Measurements from ENCODE around the gene DLG5.
A peak's percentile ranks its signal among the peaks of the same experiment; 100 is the strongest.

The DLG5 gene

GRCh38 chr10:77893386-77893785 is 33.2 kb downstream of the DLG5 start:
- no peak for TF ChIP-seq CTCF (IDR thresholded peaks at IDR 0.05; ENCODE audit: insufficient read depth, low read depth, low read length, missing control alignments)
- no peak for DNase-seq (ENCODE audit: low read depth)
- no peak overlapping the region for H3K4me3 ChIP-seq (ENCODE audit: low read length)

DNA sequence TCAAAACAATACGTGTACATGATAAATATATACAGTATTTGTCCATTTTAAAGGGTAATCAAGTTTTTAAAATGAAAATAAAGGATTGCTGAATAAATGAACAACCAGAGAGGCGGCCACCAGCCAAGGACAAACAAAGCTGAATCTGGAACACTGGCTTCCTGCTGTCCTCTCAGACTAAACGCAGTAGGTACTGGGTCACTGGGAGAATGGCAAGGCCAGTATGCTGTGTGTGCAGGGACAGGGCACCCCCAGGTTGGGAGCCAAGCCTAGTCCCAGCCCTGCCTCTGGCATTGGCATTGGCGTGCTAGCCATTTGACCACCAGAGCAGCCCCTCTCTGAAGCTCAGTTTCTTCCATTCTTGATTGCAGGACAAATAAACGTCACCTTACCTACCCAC is 33.8 kb downstream of the DLG5 start:
- TF ChIP-seq CTCF (IDR thresholded peaks at IDR 0.05; ENCODE audit: insufficient read depth, low read depth, low read length, missing control alignments), result no peak
- H3K4me3 ChIP-seq (ENCODE audit: low read length), result no peak overlapping the region
- no peak for DNase-seq (ENCODE audit: low read depth)

GRCh38 chr10:77892021-77892739 is 34.4 kb downstream of the DLG5 start:
- H3K4me3 ChIP-seq (ENCODE audit: low read length), result no peak overlapping the region

GRCh38 chr10:77890097-77890496 is 36.5 kb downstream of the DLG5 start:
- no peak for DNase-seq (ENCODE audit: low read depth)
- no peak overlapping the region for H3K4me3 ChIP-seq (ENCODE audit: low read length)
- peak; percentile 22 for TF ChIP-seq CTCF (IDR thresholded peaks at IDR 0.05; ENCODE audit: insufficient read depth, low read depth, low read length, missing control alignments)

More at GRCh38 chr10:77892021-77892739, 34.4 kb downstream of the DLG5 start:
- DNase-seq (ENCODE audit: low read depth), result no peak
- no peak for TF ChIP-seq CTCF (IDR thresholded peaks at IDR 0.05; ENCODE audit: insufficient read depth, low read depth, low read length, missing control alignments)

DNA sequence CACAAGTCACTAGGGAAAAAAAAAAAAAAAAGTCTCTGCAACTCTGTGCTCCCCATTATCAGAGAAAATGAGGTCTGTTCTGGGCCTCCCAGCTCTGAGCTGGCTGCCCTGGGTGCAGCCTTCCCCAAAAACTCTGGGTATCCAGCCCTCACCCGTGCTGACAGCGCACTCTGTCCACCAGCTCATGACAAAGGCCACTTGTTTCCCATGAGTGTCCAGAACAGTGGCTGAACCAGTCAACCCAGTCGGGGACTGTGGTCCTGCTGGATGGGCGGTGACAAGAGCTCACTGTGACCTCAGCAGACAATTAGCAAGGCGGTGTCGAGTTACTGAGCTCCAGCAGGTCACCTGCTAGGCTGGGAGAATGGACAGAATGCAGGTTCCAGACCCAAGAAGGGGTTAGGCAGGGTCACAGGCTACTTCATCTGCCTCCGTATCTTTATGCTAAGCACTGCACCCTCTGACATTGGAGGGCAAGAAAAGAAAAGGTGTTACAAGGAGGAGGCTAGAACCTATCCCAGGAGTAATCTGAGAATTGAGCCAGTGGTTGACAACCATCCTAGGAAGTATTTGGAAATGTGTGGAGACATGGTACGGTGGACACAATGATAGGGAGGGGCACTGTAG is 37.2 kb downstream of the DLG5 start:
- peak; percentile 61 for DNase-seq (ENCODE audit: low read depth)
- no peak overlapping the region for H3K4me3 ChIP-seq (ENCODE audit: low read length)
- no peak for TF ChIP-seq CTCF (IDR thresholded peaks at IDR 0.05; ENCODE audit: insufficient read depth, low read depth, low read length, missing control alignments)

DNA sequence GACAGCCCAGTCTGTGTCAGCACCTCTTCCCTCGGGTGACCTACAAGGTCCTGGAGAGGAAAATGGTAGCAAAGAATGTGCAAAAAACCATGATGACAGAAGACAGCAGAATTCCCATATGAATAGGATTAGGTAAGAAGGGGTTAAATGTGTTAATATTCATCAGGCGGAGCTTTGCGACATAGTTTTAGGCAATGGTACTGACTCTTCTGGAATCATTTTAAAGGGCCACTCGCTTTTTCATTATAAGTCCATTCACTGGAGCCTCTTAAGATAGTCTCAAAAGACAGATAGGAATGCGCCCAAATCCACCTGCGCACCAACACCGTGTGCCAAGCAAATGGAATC is 38.2 kb downstream of the DLG5 start:
- peak overlapping the region; percentile 13 for H3K4me3 ChIP-seq (ENCODE audit: low read length)
- no peak for TF ChIP-seq CTCF (IDR thresholded peaks at IDR 0.05; ENCODE audit: insufficient read depth, low read depth, low read length, missing control alignments)

More for the DNA sequence above, 38.2 kb downstream of the DLG5 start:
- DNase-seq (ENCODE audit: low read depth), result no peak
